COLO829 (cell line): ENCODE measurements around the gene LAMC2.

ENCODE experiments used
- DNase-seq: peaks from one replicate; pipeline ENCODE4 v3.0.0; 2012; ENCODE audit warnings: low spot score

LAMC2 gene

GRCh38 chr1:183214021-183214970, 28.2 kb downstream of the LAMC2 start:
- DNase-seq, result no peak

GRCh38 chr1:183215076-183215720, 29.1 kb downstream of the LAMC2 start:
- DNase-seq, result no peak

- no peak for DNase-seq
These were observed 29.9 kb downstream of the LAMC2 start for GRCh38 chr1:183215936-183216335.

- no peak for DNase-seq
These were observed 32.1 kb downstream of the LAMC2 start for GRCh38 chr1:183218027-183218618.

GRCh38 chr1:183218971-183219615, 33.0 kb downstream of the LAMC2 start:
- no peak for DNase-seq

- DNase-seq, result no peak
These were observed 33.5 kb downstream of the LAMC2 start for GRCh38 chr1:183219616-183220009.

- DNase-seq, result no peak
These were observed 36.8 kb downstream of the LAMC2 start for GRCh38 chr1:183222909-183223308.

GRCh38 chr1:183223467-183223866, 37.4 kb downstream of the LAMC2 start:
- no peak for DNase-seq

GRCh38 chr1:183226361-183226760, 40.3 kb downstream of the LAMC2 start:
- no peak for DNase-seq

- DNase-seq, result no peak
These were observed 40.9 kb downstream of the LAMC2 start for GRCh38 chr1:183226963-183227362.

GRCh38 chr1:183227422-183228346, 41.6 kb downstream of the LAMC2 start:
- peak; percentile 66 for DNase-seq

- no peak for DNase-seq
These were observed 42.5 kb downstream of the LAMC2 start for GRCh38 chr1:183228347-183229220.

- DNase-seq, result no peak
These were observed 44.3 kb downstream of the LAMC2 start for GRCh38 chr1:183230413-183230812.

GRCh38 chr1:183231545-183231944, 45.5 kb downstream of the LAMC2 start:
- no peak for DNase-seq

GRCh38 chr1:183233113-183233512, 47.0 kb downstream of the LAMC2 start:
- DNase-seq, result no peak

GRCh38 chr1:183234660-183235476, 48.8 kb downstream of the LAMC2 start:
- peak; percentile 96 for DNase-seq

GRCh38 chr1:183235503-183235902, 49.4 kb downstream of the LAMC2 start:
- no peak for DNase-seq

- DNase-seq, result no peak
These were observed 50.2 kb downstream of the LAMC2 start for GRCh38 chr1:183236158-183236725.

GRCh38 chr1:183237046-183237445, 51.0 kb downstream of the LAMC2 start:
- DNase-seq, result no peak
